HCT116 (cell line): ENCODE data around the gene CUX1. TPM values are rescaled to one million over a fixed set of nuclear protein-coding genes. Genes with fewer than 3 reads are reported as not detected.

Source experiments
- ATAC-seq: fragments of 200-7000 bp; cut with Tn5 transposase; 2 replicates; pipeline ENCODE4 v1.9.1; 2020; ENCODE audit warnings: mild to moderate bottlenecking, moderate library complexity
- BruUV-seq: library from RNA; stranded (reverse); fragments of 400-500 nt; replicated peaks from 2 replicates; lab custom pipeline; 2021; lab: Mats Ljungman, UMichigan
- CTCF ChIA-PET: fragments of 300-600 bp; sonication (Branson Sonifier 250); formaldehyde crosslinking; loops from one replicate; lab custom pipeline; 2021; ENCODE audit warnings: antibody characterized with exemption; lab: Charles Lee
- POLR2A ChIA-PET: fragments of 300-600, 350-600 bp; sonication (Branson Sonifier 250); formaldehyde crosslinking; loops from one replicate; lab custom pipeline; 2021; ENCODE audit warnings: antibody characterized with exemption; lab: Charles Lee
- RAD21 ChIA-PET, 2 experiments: fragments of 300-600 bp; sonication (Branson Sonifier 250); formaldehyde crosslinking; loops; one replicate each; lab custom pipeline; 2023; ENCODE audit warnings: low total read pairs in 2 of 2; ENCODE audit not compliant: uncharacterized antibody in 2 of 2, unreplicated experiment in 2 of 2, low non-redundant PET in 1 of 2; lab: Charles Lee
- DNase-seq: peaks from one replicate; pipeline ENCODE4 v3.0.0-alpha.2; 2010; ENCODE audit warnings: low read depth, low spot score
- H2AFZ ChIP-seq: fragments of 200-600 bp; shearing (Covaris generic), sonication (generic); 2 replicates; pipeline ENCODE4 v1.6.1; 2017; ENCODE audit warnings: low read depth, mixed run types, mixed read lengths, antibody characterized with exemption, low read length; ENCODE audit not compliant: poor library complexity, severe bottlenecking
- H3K27ac ChIP-seq: 2 replicates; pipeline ENCODE4 v1.5.1; 2012; ENCODE audit warnings: low read depth, low read length
- H3K27me3 ChIP-seq: fragments of 200-600 bp; sonication (generic); 2 replicates; pipeline ENCODE4 v1.6.1; 2016; ENCODE audit warnings: mixed run types, low read length, mixed read lengths; ENCODE audit not compliant: insufficient read depth
- H3K36me3 ChIP-seq, 2 experiments: fragments of 200-500 bp in 1 of 2; fragments of 200-600 bp in 1 of 2; sonication (Bioruptor generic) in 1 of 2; sonication (generic) in 1 of 2; 2 replicates each; pipeline versions ENCODE4 v1.5.1 to v1.6.1; 2014 to 2016; ENCODE audit warnings: low read length in 2 of 2, inconsistent platforms in 1 of 2, mixed read lengths in 1 of 2, mixed run types in 1 of 2; ENCODE audit not compliant: insufficient read depth in 2 of 2, control insufficient read depth in 1 of 2
- H3K4me1 ChIP-seq, 2 experiments: fragments of 200-600 bp in 1 of 2; sonication (generic) in 1 of 2; 2 replicates each; pipeline versions ENCODE4 v1.5.1 to v1.6.1; 2012 to 2017; ENCODE audit warnings: low read length in 2 of 2, inconsistent platforms in 1 of 2, mild to moderate bottlenecking in 1 of 2, mixed read lengths in 1 of 2, mixed run types in 1 of 2, moderate library complexity in 1 of 2; ENCODE audit not compliant: insufficient read depth in 2 of 2, control insufficient read depth in 1 of 2
- H3K4me2 ChIP-seq: fragments of 200-600 bp; sonication (generic); 2 replicates; pipeline ENCODE4 v1.6.1; 2017; ENCODE audit warnings: mixed run types, low read length, mixed read lengths
- H3K4me3 ChIP-seq, 2 experiments: fragments of 200-600 bp in 1 of 2; sonication (generic) in 1 of 2; replicated peaks in 1 of 2; 2 replicates each; pipeline ENCODE4 v1.5.1; 2011 to 2016; ENCODE audit warnings: low read length in 2 of 2, control low read depth in 1 of 2, low read depth in 1 of 2, mild to moderate bottlenecking in 1 of 2, mixed read lengths in 1 of 2, mixed run types in 1 of 2
- H3K79me2 ChIP-seq: fragments of 200-600 bp; sonication (generic); 2 replicates; pipeline ENCODE4 v1.6.1; 2017; ENCODE audit warnings: mild to moderate bottlenecking, mixed run types, low read length, moderate library complexity, mixed read lengths; ENCODE audit not compliant: insufficient read depth
- H3K9ac ChIP-seq: fragments of 200-600 bp; sonication (generic); 2 replicates; pipeline ENCODE4 v1.6.1; 2016; ENCODE audit warnings: low read length, mixed read lengths
- H3K9me2 ChIP-seq: fragments of 200-600 bp; sonication (generic), shearing (Covaris generic); 2 replicates; pipeline ENCODE4 v1.6.1; 2017; ENCODE audit warnings: mixed run types, mild to moderate bottlenecking, moderate library complexity; ENCODE audit not compliant: insufficient read depth
- H3K9me3 ChIP-seq, 2 experiments: fragments of 200-500 bp in 1 of 2; fragments of 200-600 bp in 1 of 2; sonication (Bioruptor generic) in 1 of 2; sonication (generic) in 1 of 2; 2 replicates each; pipeline ENCODE4 v1.6.1; 2014 to 2017; ENCODE audit warnings: low read length in 2 of 2, mixed read lengths in 2 of 2, inconsistent platforms in 1 of 2, low read depth in 1 of 2, mild to moderate bottlenecking in 1 of 2, mixed run types in 1 of 2, moderate library complexity in 1 of 2; ENCODE audit not compliant: control insufficient read depth in 1 of 2, insufficient read depth in 1 of 2
- H4K20me1 ChIP-seq: fragments of 200-600 bp; sonication (generic), shearing (Covaris generic); 2 replicates; pipeline ENCODE4 v1.6.1; 2017; ENCODE audit warnings: mixed run types, mild to moderate bottlenecking, moderate library complexity; ENCODE audit not compliant: insufficient read depth
- ATF3 ChIP-seq: IDR thresholded peaks from 2 replicates; pipeline ENCODE4 v1.6.1; 2012
- CBX3 ChIP-seq: IDR thresholded peaks from 2 replicates; pipeline ENCODE4 v1.6.1; 2012; ENCODE audit warnings: low read depth
- CEBPB ChIP-seq: IDR thresholded peaks from 2 replicates; pipeline ENCODE4 v1.6.1; 2012; ENCODE audit warnings: low read depth
- EGR1 ChIP-seq: IDR thresholded peaks from 2 replicates; pipeline ENCODE4 v1.6.1; 2012; ENCODE audit warnings: low read depth
- ELF1 ChIP-seq: IDR thresholded peaks from 2 replicates; pipeline ENCODE4 v1.6.1; 2012; ENCODE audit warnings: low read depth, borderline replicate concordance
- EZH2 ChIP-seq: fragments of 200-600 bp; sonication (generic); IDR thresholded peaks from 2 replicates; pipeline ENCODE4 v1.6.1; 2017; ENCODE audit warnings: antibody characterized with exemption, mixed run types
- EZH2phosphoT487 ChIP-seq: fragments of 200-600 bp; IDR thresholded peaks from 2 replicates; pipeline ENCODE4 v1.6.1; 2018; ENCODE audit warnings: antibody characterized with exemption, borderline replicate concordance
- FOSL1 ChIP-seq: IDR thresholded peaks from 2 replicates; pipeline ENCODE4 v1.6.1; 2012; ENCODE audit warnings: low read depth
- POLR2A ChIP-seq: IDR thresholded peaks from 2 replicates; pipeline ENCODE4 v1.7.0; 2011; ENCODE audit warnings: borderline replicate concordance; ENCODE audit not compliant: insufficient read depth, insufficient read length; ENCODE audit errors: extremely low read depth
- POLR2AphosphoS5 ChIP-seq: IDR thresholded peaks from 2 replicates; pipeline ENCODE4 v1.6.1; 2011; ENCODE audit warnings: mild to moderate bottlenecking, low read depth, low read length, moderate library complexity
- RAD21 ChIP-seq: IDR thresholded peaks from 2 replicates; pipeline ENCODE4 v1.6.1; 2012; ENCODE audit warnings: low read depth, mild to moderate bottlenecking
- REST ChIP-seq: IDR thresholded peaks from 2 replicates; pipeline ENCODE4 v1.6.1; 2012; ENCODE audit warnings: low read depth
- SIN3A ChIP-seq: IDR thresholded peaks from 2 replicates; pipeline ENCODE4 v1.6.1; 2012; ENCODE audit warnings: low read depth
- SP1 ChIP-seq: IDR thresholded peaks from 2 replicates; pipeline ENCODE4 v1.6.1; 2012; ENCODE audit warnings: low read depth
- YY1 ChIP-seq: IDR thresholded peaks from 2 replicates; pipeline ENCODE4 v1.6.1; 2011; ENCODE audit warnings: low read length, low read depth, moderate library complexity, mild to moderate bottlenecking; ENCODE audit not compliant: insufficient replicate concordance; ENCODE audit errors: extremely low read depth
- ZFX ChIP-seq: fragments of 450-650 bp; IDR thresholded peaks from 2 replicates; pipeline ENCODE4 v1.6.1; 2017
- ZNF274 ChIP-seq: fragments of 200-500 bp; sonication (Bioruptor generic); IDR thresholded peaks from 2 replicates; pipeline ENCODE4 v1.6.1; 2014; ENCODE audit warnings: mild to moderate bottlenecking, low read depth, low read length, inconsistent platforms
- intact Hi-C: fragments of 100-400 bp; cut with micrococcal nuclease; formaldehyde crosslinking; loops from 2 replicates; pipeline ENCODE4 v1.10.0; 2022
- total RNA-seq: library from RNA; stranded (reverse); gene quantifications from one replicate; pipeline ENCODE4 v1.2.1, GENCODE V29; 2021; ENCODE audit not compliant: unreplicated experiment
- TF ChIP-seq, protein P1 (sequence below), 3 experiments: fragments of 200-600 bp in 1 of 3; sonication (generic) in 1 of 3; IDR thresholded peaks in 2 of 3; conservative IDR thresholded peaks in 1 of 3; 2 replicates each; pipeline ENCODE4 v1.5.1; 2012 to 2017; ENCODE audit warnings: low read depth in 2 of 3, low read length in 2 of 3, antibody characterized with exemption in 1 of 3, borderline replicate concordance in 1 of 3, control low read depth in 1 of 3, mild to moderate bottlenecking in 1 of 3, mixed read lengths in 1 of 3, mixed run types in 1 of 3, moderate library complexity in 1 of 3; ENCODE audit not compliant: insufficient read depth in 1 of 3
- TF ChIP-seq, protein P2 (sequence below): IDR thresholded peaks from 2 replicates; pipeline ENCODE4 v1.6.1; 2012

Gene CUX1
- total RNA-seq, 1 experiment from 2014 or later, result 68.9 TPM

DNA sequence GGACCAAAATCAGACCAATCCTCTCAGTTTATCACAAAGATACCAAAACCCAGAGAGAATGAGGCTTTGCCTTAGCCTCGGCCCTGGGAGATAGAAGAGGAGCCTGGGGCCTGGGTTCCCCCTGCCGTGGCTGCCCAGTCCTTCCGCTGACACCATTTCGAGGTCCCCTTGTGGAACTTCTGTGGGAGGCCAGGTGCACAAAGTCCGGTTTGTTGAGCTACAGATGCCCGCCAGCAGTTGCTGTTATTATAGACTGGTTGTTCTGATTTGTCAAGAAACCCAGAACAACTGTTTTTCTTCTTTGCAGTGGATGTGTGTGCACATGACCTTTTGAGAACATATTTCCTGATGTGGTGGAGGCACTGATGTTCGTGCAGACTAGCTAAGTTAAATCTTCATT lies 47.6 kb downstream of the CUX1 start:
- ChIA-PET RAD21 (no interaction called here), CTCF (no interaction called here), POLR2A (interaction anchor here (0.6 kb wide), 1 partner anchor 202 kb away, joined by 4 read pairs; no protein-coding TSS in a partner anchor)
- no peaks in the 10 kb centered on the region for H3K36me3 ChIP-seq
- H3K4me3 ChIP-seq, result no peak overlapping the region
- TF ChIP-seq SP1 (no peak), POLR2AphosphoS5 (no peak), RAD21 (no peak), CBX3 (no peak), SIN3A (no peak), ELF1 (no peak), ATF3 (no peak), REST (no peak), POLR2A (no peak), EZH2 (no peak), FOSL1 (no peak), CEBPB (no peak), ZNF274 (no peak), EGR1 (no peak), ZFX (no peak), YY1 (no peak), EZH2phosphoT487 (no peak)
- TF ChIP-seq, protein P1, sequence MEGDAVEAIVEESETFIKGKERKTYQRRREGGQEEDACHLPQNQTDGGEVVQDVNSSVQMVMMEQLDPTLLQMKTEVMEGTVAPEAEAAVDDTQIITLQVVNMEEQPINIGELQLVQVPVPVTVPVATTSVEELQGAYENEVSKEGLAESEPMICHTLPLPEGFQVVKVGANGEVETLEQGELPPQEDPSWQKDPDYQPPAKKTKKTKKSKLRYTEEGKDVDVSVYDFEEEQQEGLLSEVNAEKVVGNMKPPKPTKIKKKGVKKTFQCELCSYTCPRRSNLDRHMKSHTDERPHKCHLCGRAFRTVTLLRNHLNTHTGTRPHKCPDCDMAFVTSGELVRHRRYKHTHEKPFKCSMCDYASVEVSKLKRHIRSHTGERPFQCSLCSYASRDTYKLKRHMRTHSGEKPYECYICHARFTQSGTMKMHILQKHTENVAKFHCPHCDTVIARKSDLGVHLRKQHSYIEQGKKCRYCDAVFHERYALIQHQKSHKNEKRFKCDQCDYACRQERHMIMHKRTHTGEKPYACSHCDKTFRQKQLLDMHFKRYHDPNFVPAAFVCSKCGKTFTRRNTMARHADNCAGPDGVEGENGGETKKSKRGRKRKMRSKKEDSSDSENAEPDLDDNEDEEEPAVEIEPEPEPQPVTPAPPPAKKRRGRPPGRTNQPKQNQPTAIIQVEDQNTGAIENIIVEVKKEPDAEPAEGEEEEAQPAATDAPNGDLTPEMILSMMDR (IDR thresholded peaks at IDR 0.05 in 2 of 3, conservative IDR thresholded peaks at IDR 0.05 in 1 of 3; ENCODE audit: borderline replicate concordance in 1 of 3, insufficient read depth in 1 of 3, low read depth in 2 of 3, low read length in 2 of 3), result no peak
- TF ChIP-seq, protein P2, sequence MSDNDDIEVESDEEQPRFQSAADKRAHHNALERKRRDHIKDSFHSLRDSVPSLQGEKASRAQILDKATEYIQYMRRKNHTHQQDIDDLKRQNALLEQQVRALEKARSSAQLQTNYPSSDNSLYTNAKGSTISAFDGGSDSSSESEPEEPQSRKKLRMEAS, result no peak
- peaks cover 93% of the 10 kb centered on the region for H3K79me2 ChIP-seq
- H2AFZ ChIP-seq, result no peak overlapping the region
- no peak overlapping the region for H3K9ac ChIP-seq
- no peaks in the 10 kb centered on the region for H3K9me2 ChIP-seq
- H3K27me3 ChIP-seq, result no peaks in the 10 kb centered on the region
- DNase-seq, result no peak
- no peak overlapping the region for H3K4me2 ChIP-seq
- H3K9me3 ChIP-seq, result no peaks in the 10 kb centered on the region
- no peaks in the 10 kb centered on the region for H4K20me1 ChIP-seq
- no peak for ATAC-seq
- intact Hi-C loops, result no loop called here
- no TSS peak for BruUV-seq
- peaks cover 25 to 38% of the 10 kb centered on the region in 2 experiments for H3K4me1 ChIP-seq
- H3K27ac ChIP-seq, result no peak overlapping the region
